HAP-1 (cell line): ENCODE measurements around the gene IFITM5.
"Not testable (repeated sequence)": the region's sequence is repeated elsewhere in the genome, so short reads cannot be mapped to it uniquely, and the experiment has no call there.

Source experiments
- DNase-seq, 2 experiments: peaks; one replicate each; pipeline ENCODE4 v3.0.0-alpha.2; 2016 to 2020; ENCODE audit warnings: low spot score in 2 of 2
- H3K27me3 ChIP-seq: fragments of 250-450 bp; sonication (Bioruptor Pico); 2 replicates; pipeline ENCODE4 v1.5.1; 2020; ENCODE audit warnings: low read depth, mild to moderate bottlenecking, moderate library complexity
- H3K36me3 ChIP-seq: fragments of 250-450 bp; sonication (Bioruptor Pico); replicated peaks from 2 replicates; pipeline ENCODE4 v1.5.1; 2020; ENCODE audit warnings: mild to moderate bottlenecking
- H3K4me1 ChIP-seq: fragments of 250-450 bp; sonication (Bioruptor Pico); 2 replicates; pipeline ENCODE4 v1.5.1; 2020; ENCODE audit warnings: mild to moderate bottlenecking
- H3K4me3 ChIP-seq: fragments of 250-450 bp; sonication (Bioruptor Pico); 2 replicates; pipeline ENCODE4 v1.5.1; 2020; ENCODE audit warnings: mild to moderate bottlenecking, moderate library complexity
- H3K9me3 ChIP-seq: fragments of 250-450 bp; sonication (Bioruptor Pico); 2 replicates; pipeline ENCODE4 v1.5.1; 2020; ENCODE audit warnings: mild to moderate bottlenecking, moderate library complexity
- in situ Hi-C: fragments of 300-500 bp; cut with MboI; formaldehyde crosslinking; loops from 3 replicates; pipeline ENCODE4 v1.14.3; 2020; ENCODE audit warnings: low sequenced_read_pairs, inconsistent platforms, mixed read lengths

IFITM5 gene

DNA sequence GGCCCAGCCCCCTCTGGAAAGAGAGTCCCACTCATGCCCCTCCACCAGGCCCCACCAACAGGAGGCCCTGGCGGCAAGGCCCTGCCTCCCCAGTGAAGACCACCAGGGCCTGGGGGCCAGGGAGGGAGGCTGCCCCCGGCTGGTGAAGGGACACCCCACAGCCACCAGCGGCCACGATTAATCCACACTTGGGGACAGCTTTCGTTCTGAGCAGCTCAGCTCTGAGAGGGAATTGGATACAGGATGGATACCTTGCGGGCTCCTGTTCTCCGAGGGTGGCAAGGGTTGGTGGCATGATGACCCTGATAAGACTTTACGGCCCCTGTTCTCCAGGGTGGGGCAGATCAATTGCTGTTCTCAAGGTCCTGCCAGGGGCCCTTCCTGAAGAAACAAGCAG lies 28.0 kb downstream of the IFITM5 start:
- Histone ChIP-seq H3K4me1 (peaks cover 16% of the 10 kb centered on the region), H3K4me3 (no peak overlapping the region), H3K9me3 (peaks cover 7% of the 10 kb centered on the region), H3K27me3 (no peaks in the 10 kb centered on the region), H3K36me3 (no peaks in the 10 kb centered on the region)
- in situ Hi-C loops: no loop called here
- no peak for DNase-seq

GRCh38 chr11:270451-271318 lies 28.6 kb downstream of the IFITM5 start:
- no peak overlapping the region for H3K4me3 ChIP-seq
- in situ Hi-C loops: no loop called here
- no peaks in the 10 kb centered on the region for H3K36me3 ChIP-seq

GRCh38 chr11:269146-269890 lies 30.0 kb downstream of the IFITM5 start:
- H3K9me3 ChIP-seq: peaks cover 4% of the 10 kb centered on the region; the same call in 1 of the 2 replicates
- in situ Hi-C loops: no loop called here
- no peaks in the 10 kb centered on the region for H3K36me3 ChIP-seq
- H3K4me1 ChIP-seq: peaks cover 16% of the 10 kb centered on the region
- peak; percentile 17 to 43 for DNase-seq
- H3K27me3 ChIP-seq: no peaks in the 10 kb centered on the region
- H3K4me3 ChIP-seq: no peak overlapping the region

More at GRCh38 chr11:270451-271318, 28.6 kb downstream of the IFITM5 start:
- Histone ChIP-seq H3K27me3 (no peaks in the 10 kb centered on the region), H3K9me3 (peaks cover 4% of the 10 kb centered on the region; the same call in 1 of the 2 replicates), H3K4me1 (peaks cover 16% of the 10 kb centered on the region)
- DNase-seq: no peak

- in situ Hi-C loops, H3K4me3 ChIP-seq, H3K36me3 ChIP-seq, H3K27me3 ChIP-seq, H3K9me3 ChIP-seq: not testable (repeated sequence)
- peak; percentile 42 to 57 for DNase-seq
- peaks cover 16% of the 10 kb centered on the region for H3K4me1 ChIP-seq
Observed at GRCh38 chr11:268716-269145, 30.6 kb downstream of the IFITM5 start.

- H3K27me3 ChIP-seq: no peaks in the 10 kb centered on the region
- in situ Hi-C loops: no loop called here
- H3K4me1 ChIP-seq: peaks cover 16% of the 10 kb centered on the region
- no peaks in the 10 kb centered on the region for H3K36me3 ChIP-seq
- H3K4me3 ChIP-seq: no peak overlapping the region
- peak in 1 of 2 experiments; percentile 62 for DNase-seq
- H3K9me3 ChIP-seq: peaks cover 4% of the 10 kb centered on the region; the same call in 1 of the 2 replicates
Observed at GRCh38 chr11:267491-267994, 31.8 kb downstream of the IFITM5 start.

DNA sequence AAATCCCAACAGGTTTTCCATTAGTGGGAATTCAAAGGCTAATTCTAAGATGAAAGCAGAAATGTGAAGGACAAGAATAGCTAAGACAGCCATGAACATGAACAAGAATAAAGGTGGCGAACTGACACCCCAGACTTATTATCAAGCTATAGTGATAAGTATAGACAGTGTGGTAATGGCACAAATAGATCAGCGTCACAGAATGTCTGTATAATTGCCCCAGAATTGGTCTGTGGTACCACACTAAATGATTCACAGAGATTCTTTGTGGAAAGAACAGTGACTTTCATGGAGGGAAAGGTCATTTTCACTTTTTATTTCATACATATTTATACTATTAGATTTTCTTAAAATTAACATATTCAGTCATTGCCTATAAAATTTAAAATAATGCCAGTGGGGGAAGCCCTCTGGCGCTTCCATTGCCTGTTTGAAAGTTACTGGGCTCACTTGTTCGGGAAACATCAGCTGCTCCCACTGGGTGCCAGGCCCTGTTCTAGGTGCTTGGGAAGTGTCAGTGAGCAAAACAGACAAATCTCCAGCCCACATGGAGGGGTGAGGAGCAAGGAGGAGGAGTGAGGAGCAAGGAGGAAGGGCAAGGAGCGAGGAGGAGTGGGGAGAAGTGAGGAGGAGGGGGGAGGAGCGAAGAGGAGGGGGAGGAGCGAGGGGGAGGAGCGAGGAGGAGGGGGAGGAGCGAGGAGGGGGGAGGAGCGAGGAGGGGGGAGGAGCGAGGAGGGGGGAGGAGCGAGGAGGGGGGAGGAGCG lies 32.5 kb downstream of the IFITM5 start:
- H3K36me3 ChIP-seq: no peaks in the 10 kb centered on the region
- peaks cover 16% of the 10 kb centered on the region for H3K4me1 ChIP-seq
- H3K4me3 ChIP-seq: no peak overlapping the region
- no peak for DNase-seq
- peaks cover 4% of the 10 kb centered on the region; the same call in 1 of the 2 replicates for H3K9me3 ChIP-seq
- no peaks in the 10 kb centered on the region for H3K27me3 ChIP-seq
- in situ Hi-C loops: no loop called here

DNA sequence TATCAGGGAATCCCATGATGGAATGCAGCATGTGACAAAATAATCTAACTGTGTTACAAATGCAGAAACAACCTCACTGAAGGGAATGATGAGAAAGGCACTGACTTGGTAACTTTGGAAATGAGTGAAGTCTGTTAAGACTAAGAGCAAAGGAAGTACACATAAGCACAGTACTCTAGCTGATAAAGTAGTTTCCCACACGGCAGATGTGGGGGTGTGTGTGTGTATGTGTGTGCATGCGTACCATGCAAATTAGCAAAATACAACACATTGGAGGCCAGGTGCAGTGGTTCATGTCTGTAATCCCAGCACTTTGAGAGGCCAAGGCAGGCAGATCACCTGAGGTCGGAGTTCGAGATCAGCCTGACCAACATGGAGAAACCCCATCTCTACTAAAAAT lies 37.7 kb downstream of the IFITM5 start:
- DNase-seq: no peak
- Histone ChIP-seq H3K4me1 (no peaks in the 10 kb centered on the region), H3K36me3 (no peaks in the 10 kb centered on the region), H3K4me3 (no peak overlapping the region), H3K27me3 (no peaks in the 10 kb centered on the region), H3K9me3 (no peaks in the 10 kb centered on the region)
- in situ Hi-C loops: no loop called here

GRCh38 chr11:259413-259812 lies 39.9 kb downstream of the IFITM5 start:
- H3K27me3 ChIP-seq: no peaks in the 10 kb centered on the region
- in situ Hi-C loops: loop anchor here (10.0 kb wide), 1 partner anchor 105 kb away; the partner anchor contains the start of gene B4GALNT4

DNA sequence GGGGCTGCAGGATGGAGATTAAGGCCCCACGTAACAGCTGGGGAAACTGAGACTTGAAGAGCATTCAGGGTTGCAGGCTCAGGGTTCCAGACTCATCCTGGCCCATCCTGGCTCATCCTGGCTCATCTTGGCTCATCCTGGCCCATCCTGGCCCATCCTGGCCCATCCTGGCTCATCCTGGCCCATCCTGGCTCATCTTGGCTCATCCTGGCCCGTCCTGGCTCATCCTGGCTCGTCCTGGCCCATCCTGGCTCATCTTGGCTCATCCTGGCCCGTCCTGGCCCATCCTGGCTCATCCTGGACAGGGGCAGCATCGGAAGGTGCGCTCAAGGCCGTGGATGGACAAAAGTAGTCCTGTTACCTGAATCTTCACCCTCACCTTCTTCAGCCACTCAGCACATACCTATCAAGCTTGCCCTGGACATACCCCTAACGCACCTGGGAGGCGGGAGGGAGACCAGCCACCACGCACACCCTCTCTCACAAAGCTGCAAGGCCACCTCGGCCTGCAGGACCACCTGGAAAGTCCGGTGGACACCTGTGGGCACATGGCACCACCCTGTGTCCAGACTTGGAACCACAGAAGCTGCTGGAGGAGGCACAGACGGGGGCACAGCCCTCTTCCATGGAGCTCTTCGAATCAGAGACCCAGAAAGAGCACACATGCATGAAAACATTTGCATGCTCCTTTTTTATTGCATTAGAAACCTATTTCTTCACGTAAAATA lies 41.4 kb downstream of the IFITM5 start:
- no peak for DNase-seq
- H3K4me3 ChIP-seq: no peak overlapping the region
- in situ Hi-C loops: loop anchor here (10.0 kb wide), 1 partner anchor 107 kb away; the partner anchor contains the start of gene B4GALNT4
- H3K27me3 ChIP-seq: no peaks in the 10 kb centered on the region
- H3K9me3 ChIP-seq: no peaks in the 10 kb centered on the region
- H3K36me3 ChIP-seq: peaks cover 11% of the 10 kb centered on the region
- H3K4me1 ChIP-seq: peaks cover 8% of the 10 kb centered on the region; the same call in 1 of the 2 replicates

More at GRCh38 chr11:259413-259812, 39.9 kb downstream of the IFITM5 start:
- H3K4me3 ChIP-seq: no peak overlapping the region
- no peaks in the 10 kb centered on the region for H3K36me3 ChIP-seq
- no peaks in the 10 kb centered on the region for H3K9me3 ChIP-seq
- no peak for DNase-seq
- peaks cover 8% of the 10 kb centered on the region; the same call in 1 of the 2 replicates for H3K4me1 ChIP-seq

DNA sequence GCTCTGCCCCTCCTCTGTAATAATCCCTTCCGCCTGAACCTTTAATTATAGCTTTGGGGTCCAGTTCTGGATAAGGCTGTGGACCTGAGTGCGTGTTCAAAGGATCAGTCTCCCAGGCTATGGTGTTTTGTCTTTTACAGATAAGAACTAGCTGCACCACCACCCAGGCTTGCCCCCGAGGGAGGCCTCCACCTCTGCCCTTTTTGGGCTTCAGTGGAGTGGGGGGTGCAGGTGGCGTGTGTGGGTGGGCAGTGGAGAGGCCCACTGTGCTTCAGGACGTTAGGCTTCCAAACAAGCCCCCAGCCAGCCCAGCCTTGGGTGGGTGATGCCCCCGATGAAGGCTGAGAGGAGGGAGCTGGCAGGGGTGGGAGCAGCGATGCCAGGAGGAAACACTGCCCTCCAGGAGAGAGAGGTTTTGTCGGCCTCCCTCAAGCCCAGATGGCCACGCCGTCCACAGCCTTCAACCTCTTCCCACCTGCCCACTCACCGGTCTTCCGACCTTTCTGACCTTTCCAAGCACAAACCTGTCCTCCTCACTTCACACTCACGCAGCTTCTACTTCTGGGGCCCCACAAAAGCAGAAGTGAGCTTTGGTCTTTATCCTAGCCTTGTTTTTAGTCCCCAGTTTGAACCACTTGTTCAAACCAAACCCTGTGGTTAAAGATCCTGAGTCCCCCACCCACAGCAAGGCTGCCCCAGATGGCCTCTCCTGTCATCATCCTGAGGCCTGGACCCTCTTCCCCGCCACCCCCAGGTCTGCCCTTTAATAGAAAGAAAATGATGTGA lies 42.2 kb downstream of the IFITM5 start:
- H3K9me3 ChIP-seq: no peaks in the 10 kb centered on the region

DNA sequence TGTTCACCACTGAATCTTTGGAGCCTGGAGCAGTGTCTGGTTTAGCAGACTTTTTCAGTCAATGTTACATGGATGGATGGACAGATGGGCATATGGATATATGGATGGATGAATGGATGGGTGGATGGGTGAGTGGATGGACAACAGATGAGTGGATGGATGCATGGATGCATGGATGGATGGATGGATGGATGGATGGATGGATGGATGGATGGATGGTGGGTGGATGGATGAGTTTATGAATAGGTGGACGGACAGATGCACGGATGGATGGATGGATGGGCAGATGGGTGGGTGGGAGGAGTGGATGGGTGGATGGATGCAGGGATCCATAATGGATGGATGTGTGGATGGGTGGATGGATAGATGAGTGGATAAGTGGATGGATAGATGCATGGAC lies 43.5 kb downstream of the IFITM5 start:
- H3K9me3 ChIP-seq: no peaks in the 10 kb centered on the region
- in situ Hi-C loops: loop anchor here (10.0 kb wide), 1 partner anchor 109 kb away; the partner anchor contains the start of gene B4GALNT4
- H3K36me3 ChIP-seq: peaks cover 32% of the 10 kb centered on the region
- H3K27me3 ChIP-seq: no peaks in the 10 kb centered on the region
- peaks cover 8% of the 10 kb centered on the region; the same call in 1 of the 2 replicates for H3K4me1 ChIP-seq
- no peak for DNase-seq
- no peak overlapping the region for H3K4me3 ChIP-seq

More for the DNA sequence above, 42.2 kb downstream of the IFITM5 start:
- H3K4me3 ChIP-seq: no peak overlapping the region
- in situ Hi-C loops: loop anchor here (10.0 kb wide), 1 partner anchor 108 kb away; the partner anchor contains the start of gene B4GALNT4
- H3K4me1 ChIP-seq: peaks cover 8% of the 10 kb centered on the region; the same call in 1 of the 2 replicates
- DNase-seq: no peak
- H3K36me3 ChIP-seq: peaks cover 19% of the 10 kb centered on the region
- no peaks in the 10 kb centered on the region for H3K27me3 ChIP-seq

DNA sequence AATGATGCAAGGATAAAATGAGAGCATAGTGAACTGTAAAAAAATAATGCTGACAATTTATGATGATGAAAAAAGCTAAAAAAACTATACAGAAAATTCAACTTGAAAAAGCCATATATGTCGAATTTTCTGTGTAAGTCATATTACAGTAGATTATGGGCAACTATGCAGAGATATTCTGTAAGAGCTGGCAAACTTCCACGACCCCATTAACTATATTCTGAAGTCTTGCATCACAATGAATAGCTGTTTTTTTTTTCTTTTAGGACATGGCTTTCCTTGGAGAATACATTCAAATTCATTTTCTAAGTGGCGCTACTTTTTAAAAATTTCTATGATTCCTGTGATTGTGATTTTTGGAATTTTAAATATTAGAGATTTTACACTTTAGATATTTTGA lies 44.1 kb downstream of the IFITM5 start:
- peaks cover 38% of the 10 kb centered on the region for H3K36me3 ChIP-seq
- peaks cover 8% of the 10 kb centered on the region; the same call in 1 of the 2 replicates for H3K4me1 ChIP-seq
- no peak overlapping the region for H3K4me3 ChIP-seq
- in situ Hi-C loops: loop anchor here (10.0 kb wide), 1 partner anchor 110 kb away; the partner anchor contains the start of gene B4GALNT4
- no peaks in the 10 kb centered on the region for H3K9me3 ChIP-seq
- no peaks in the 10 kb centered on the region for H3K27me3 ChIP-seq
- DNase-seq: peak; percentile 28 to 39
